ENCODE data around the gene USP9X.
"Not testable (repeated sequence)": the region's sequence is repeated elsewhere in the genome, so short reads cannot be mapped to it uniquely, and the experiment has no call there.

USP9X gene

GRCh38 chrX:41086627-41086932 lies 1.3 kb downstream of the USP9X start:
- DNase-seq (ENCODE audit: low spot score), result no peak

GRCh38 chrX:41087201-41087600 lies 2.0 kb downstream of the USP9X start:
- DNase-seq (ENCODE audit: low spot score), result no peak

GRCh38 chrX:41090568-41091238 lies 5.5 kb downstream of the USP9X start:
- no peak for DNase-seq (ENCODE audit: low spot score)

- DNase-seq (ENCODE audit: low spot score), result no peak
Observed at GRCh38 chrX:41092776-41093175, 7.5 kb downstream of the USP9X start.

- DNase-seq (ENCODE audit: low spot score), result no peak
Observed at GRCh38 chrX:41095174-41095573, 9.9 kb downstream of the USP9X start.

GRCh38 chrX:41095908-41096307 lies 10.7 kb downstream of the USP9X start:
- DNase-seq (ENCODE audit: low spot score), result no peak

- no peak for DNase-seq (ENCODE audit: low spot score)
Observed at GRCh38 chrX:41096339-41096955, 11.2 kb downstream of the USP9X start.

- DNase-seq (ENCODE audit: low spot score), result no peak
Observed at GRCh38 chrX:41097326-41097725, 12.1 kb downstream of the USP9X start.

- no peak for DNase-seq (ENCODE audit: low spot score)
Observed at GRCh38 chrX:41100200-41100599, 15.0 kb downstream of the USP9X start.

GRCh38 chrX:41100819-41101218 lies 15.6 kb downstream of the USP9X start:
- no peak for DNase-seq (ENCODE audit: low spot score)

- no peak for DNase-seq (ENCODE audit: low spot score)
Observed at GRCh38 chrX:41105005-41105404, 19.8 kb downstream of the USP9X start.

GRCh38 chrX:41106257-41106656 lies 21.0 kb downstream of the USP9X start:
- not testable (repeated sequence) for DNase-seq (ENCODE audit: low spot score)

GRCh38 chrX:41108007-41108406 lies 22.8 kb downstream of the USP9X start:
- no peak for DNase-seq (ENCODE audit: low spot score)

GRCh38 chrX:41108463-41109205 lies 23.4 kb downstream of the USP9X start:
- DNase-seq (ENCODE audit: low spot score), result no peak

- no peak for DNase-seq (ENCODE audit: low spot score)
Observed at GRCh38 chrX:41110801-41111625, 25.8 kb downstream of the USP9X start.

GRCh38 chrX:41115104-41115425 lies 29.8 kb downstream of the USP9X start:
- not testable (repeated sequence) for DNase-seq (ENCODE audit: low spot score)

GRCh38 chrX:41116948-41117347 lies 31.7 kb downstream of the USP9X start:
- DNase-seq (ENCODE audit: low spot score), result no peak

GRCh38 chrX:41118156-41118555 lies 32.9 kb downstream of the USP9X start:
- DNase-seq (ENCODE audit: low spot score), result no peak

- DNase-seq (ENCODE audit: low spot score), result no peak
Observed at GRCh38 chrX:41119803-41120202, 34.6 kb downstream of the USP9X start.

- DNase-seq (ENCODE audit: low spot score), result no peak
Observed at GRCh38 chrX:41121766-41122165, 36.5 kb downstream of the USP9X start.

GRCh38 chrX:41122664-41123257 lies 37.5 kb downstream of the USP9X start:
- DNase-seq (ENCODE audit: low spot score), result no peak

- DNase-seq (ENCODE audit: low spot score), result no peak
Observed at GRCh38 chrX:41127477-41128192, 42.4 kb downstream of the USP9X start.
